GM23248 (cell line): Measurements from ENCODE around the gene ASB2.

ENCODE experiments used
- EZH2 ChIP-seq: fragments of 200-600 bp; sonication (generic); IDR thresholded peaks from 2 replicates; pipeline ENCODE4 v1.6.1; 2018; ENCODE audit warnings: antibody characterized with exemption, mild to moderate bottlenecking; ENCODE audit not compliant: insufficient read depth, poor library complexity, severe bottlenecking
- EZH2phosphoT487 ChIP-seq: fragments of 200-600 bp; sonication (generic); IDR thresholded peaks from 2 replicates; pipeline ENCODE4 v1.6.1; 2018; ENCODE audit warnings: antibody characterized with exemption, moderate library complexity, mild to moderate bottlenecking, low read depth; ENCODE audit not compliant: insufficient read depth

DNA sequence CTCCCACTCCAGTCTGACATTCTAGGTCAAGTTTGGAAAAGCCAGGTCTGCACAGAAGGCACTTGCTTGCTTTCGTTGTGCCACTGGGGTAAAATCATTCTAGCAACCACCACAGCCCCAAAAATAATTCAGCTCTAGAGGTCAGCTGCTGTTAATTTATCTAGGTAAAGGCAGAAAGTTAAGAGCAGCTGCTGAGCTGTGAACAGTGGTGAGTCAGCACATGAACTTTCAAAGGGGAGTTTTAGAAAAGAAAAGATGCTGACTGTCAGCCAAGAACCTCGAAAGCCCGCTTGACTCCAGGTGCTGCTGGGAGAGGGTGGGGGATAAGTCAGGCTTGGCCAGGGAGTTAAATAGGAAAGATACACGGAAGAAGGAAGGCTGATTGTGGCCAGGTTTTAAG lies 33.4 kb upstream of the ASB2 start:
- TF ChIP-seq EZH2 (no peak), EZH2phosphoT487 (no peak)
